GM23338 (cell line): ENCODE results near the gene AHDC1. TPM values are rescaled to one million over a fixed set of nuclear protein-coding genes. Genes with fewer than 3 reads are reported as not detected.

Source experiments
- ATAC-seq: fragments of 200-7000 bp; cut with Tn5 transposase; 3 replicates; pipeline ENCODE4 v1.9.1; 2020
- DNase-seq: peaks from one replicate; pipeline ENCODE4 v3.0.0-alpha.2; 2015; ENCODE audit warnings: low spot score
- H2AFZ ChIP-seq: fragments of 200-600 bp; sonication (generic); 2 replicates; pipeline ENCODE4 v1.8.0; 2016; ENCODE audit warnings: antibody characterized with exemption, mild to moderate bottlenecking, moderate library complexity
- H3F3A ChIP-seq: fragments of 200-600 bp; sonication (generic); replicated peaks from 2 replicates; pipeline ENCODE4 v1.8.0; 2017; ENCODE audit warnings: antibody characterized with exemption, mixed run types, low read depth
- H3K27ac ChIP-seq: fragments of 200-600 bp; sonication (generic); 2 replicates; pipeline ENCODE4 v1.6.1; 2016; ENCODE audit warnings: low read depth
- H3K27me3 ChIP-seq: fragments of 200-600 bp; sonication (generic); 2 replicates; pipeline ENCODE4 v1.8.0; 2016; ENCODE audit warnings: mild to moderate bottlenecking, mixed run types, moderate library complexity; ENCODE audit not compliant: insufficient read depth
- H3K36me3 ChIP-seq: fragments of 200-600 bp; sonication (generic); 2 replicates; pipeline ENCODE4 v1.8.0; 2016; ENCODE audit warnings: mild to moderate bottlenecking; ENCODE audit not compliant: insufficient read depth
- H3K4me1 ChIP-seq: fragments of 200-600 bp; sonication (generic); 2 replicates; pipeline ENCODE4 v1.8.0; 2016; ENCODE audit warnings: mild to moderate bottlenecking, moderate library complexity; ENCODE audit not compliant: insufficient read depth
- H3K4me2 ChIP-seq: fragments of 200-600 bp; sonication (generic); 2 replicates; pipeline ENCODE4 v1.7.1; 2017; ENCODE audit warnings: mixed run types
- H3K4me3 ChIP-seq: fragments of 200-600 bp; sonication (generic); 2 replicates; pipeline ENCODE4 v1.6.1; 2016; ENCODE audit warnings: mixed run types
- H3K79me2 ChIP-seq: fragments of 200-600 bp; sonication (generic); replicated peaks from 2 replicates; pipeline ENCODE4 v1.8.0; 2017; ENCODE audit warnings: mild to moderate bottlenecking; ENCODE audit not compliant: insufficient read depth
- H3K9me2 ChIP-seq: fragments of 200-600 bp; sonication (generic); 2 replicates; pipeline ENCODE4 v1.8.0; 2017; ENCODE audit not compliant: insufficient read depth
- H4K20me1 ChIP-seq: fragments of 200-600 bp; sonication (generic); replicated peaks from 2 replicates; pipeline ENCODE4 v1.8.0; 2017; ENCODE audit warnings: mild to moderate bottlenecking; ENCODE audit not compliant: insufficient read depth
- H3K27ac Mint-ChIP-seq: 2 replicates; pipeline ENCODE4 v1.8.0; 2020; ENCODE audit warnings: inconsistent platforms, mild to moderate bottlenecking, moderate library complexity, mixed read lengths
- H3K27me3 Mint-ChIP-seq: 3 replicates; pipeline ENCODE4 v1.8.0; 2022; ENCODE audit warnings: low read depth, mild to moderate bottlenecking, moderate library complexity, mixed read lengths, inconsistent platforms; ENCODE audit not compliant: insufficient read depth, poor library complexity
- H3K36me3 Mint-ChIP-seq: 3 replicates; pipeline ENCODE4 v1.8.0; 2021; ENCODE audit warnings: low read depth, mild to moderate bottlenecking, inconsistent platforms, moderate library complexity, mixed read lengths
- H3K4me1 Mint-ChIP-seq: 3 replicates; pipeline ENCODE4 v1.8.0; 2020; ENCODE audit warnings: mild to moderate bottlenecking, inconsistent platforms, mixed read lengths
- H3K4me3 Mint-ChIP-seq: 3 replicates; pipeline ENCODE4 v1.8.0; 2021; ENCODE audit warnings: moderate library complexity, mild to moderate bottlenecking, inconsistent platforms, mixed read lengths
- H3K9me3 Mint-ChIP-seq: 3 replicates; pipeline ENCODE4 v1.8.0; 2020; ENCODE audit warnings: moderate library complexity, mild to moderate bottlenecking, inconsistent platforms, mixed read lengths
- CREB1 ChIP-seq: fragments of 250-450 bp; sonication (Bioruptor Pico); IDR thresholded peaks from 2 replicates; pipeline ENCODE4 v1.5.0; 2020; ENCODE audit warnings: low read depth, mild to moderate bottlenecking, moderate library complexity
- CTCF ChIP-seq, 2 experiments: fragments of 200-600 bp in 1 of 2; sonication (generic) in 1 of 2; conservative IDR thresholded peaks; 2 replicates each; pipeline versions ENCODE4 v1.5.1 to v1.6.1; 2016 to 2017; ENCODE audit warnings: antibody characterized with exemption in 2 of 2, low read depth in 2 of 2, mild to moderate bottlenecking in 2 of 2, moderate library complexity in 1 of 2
- ETS1 ChIP-seq: IDR thresholded peaks from 2 replicates; pipeline ENCODE4 v1.6.1; 2016; ENCODE audit warnings: antibody characterized with exemption
- EZH2 ChIP-seq: fragments of 200-600 bp; sonication (generic); IDR thresholded peaks from one replicate; pipeline ENCODE4 v1.8.0; 2017; ENCODE audit warnings: antibody characterized with exemption, mild to moderate bottlenecking, low read depth; ENCODE audit not compliant: unreplicated experiment
- EZH2phosphoT487 ChIP-seq: fragments of 200-600 bp; sonication (generic); IDR thresholded peaks from one replicate; pipeline ENCODE4 v1.8.1; 2018; ENCODE audit warnings: antibody characterized with exemption; ENCODE audit not compliant: unreplicated experiment
- JUNB ChIP-seq: IDR thresholded peaks from one replicate; pipeline ENCODE4 v1.6.1; 2016; ENCODE audit warnings: antibody characterized with exemption; ENCODE audit not compliant: unreplicated experiment
- NANOG ChIP-seq: IDR thresholded peaks from 2 replicates; pipeline ENCODE4 v1.6.1; 2016; ENCODE audit warnings: antibody characterized with exemption, borderline replicate concordance
- POLR2AphosphoS5 ChIP-seq: IDR thresholded peaks from 2 replicates; pipeline ENCODE4 v1.6.1; 2016; ENCODE audit warnings: antibody characterized with exemption, low read depth
- REST ChIP-seq: IDR thresholded peaks from one replicate; pipeline ENCODE4 v1.6.1; 2018; ENCODE audit warnings: antibody characterized with exemption; ENCODE audit not compliant: unreplicated experiment
- STAT1 ChIP-seq: IDR thresholded peaks from one replicate; pipeline ENCODE4 v1.6.1; 2016; ENCODE audit warnings: antibody characterized with exemption; ENCODE audit not compliant: unreplicated experiment
- ZNF114 ChIP-seq: fragments of 250-450 bp; sonication (Bioruptor Pico); IDR thresholded peaks from 2 replicates; pipeline ENCODE4 v1.5.0; 2020; ENCODE audit warnings: mild to moderate bottlenecking, moderate library complexity
- ZNF331 ChIP-seq: fragments of 250-450 bp; sonication (Bioruptor Pico); IDR thresholded peaks from 2 replicates; pipeline ENCODE4 v1.5.0; 2020; ENCODE audit warnings: low read depth, mild to moderate bottlenecking, moderate library complexity
- ZNF462 ChIP-seq: fragments of 250-450 bp; sonication (Bioruptor Pico); IDR thresholded peaks from 2 replicates; pipeline ENCODE4 v1.5.0; 2020; ENCODE audit warnings: mild to moderate bottlenecking, moderate library complexity
- polyA plus RNA-seq: library from polyadenylated mRNA; unstranded; fragments of >200 nt; fragmentation: Nextera tagmentation; extraction: Ambion mirVana; gene quantifications from 2 replicates; pipeline ENCODE4 v1.2.1, GENCODE V29; 2016
- total RNA-seq: library from RNA; depleted of rRNA; stranded (reverse); fragments of >200 nt; shearing (Covaris generic); gene quantifications from 2 replicates; pipeline ENCODE4 v1.2.3, GENCODE V29; 2014

The AHDC1 gene
- total and polyA plus RNA-seq, 2 experiments from 2014 or later, result 8.3 to 22.2 TPM

- H3K4me1 ChIP-seq, result peaks cover 37% of the 10 kb centered on the region
- peak; percentile 1 for ATAC-seq
- peaks cover 35% of the 10 kb centered on the region for H3F3A ChIP-seq
- H3K4me3 ChIP-seq, result peak overlapping the region; percentile 78
- Mint-ChIP-seq H3K4me1 (peaks cover 63% of the 10 kb centered on the region), H3K36me3 (peaks cover 8% of the 10 kb centered on the region), H3K27ac (no peak overlapping the region), H3K9me3 (no peaks in the 10 kb centered on the region; the same call in 2 of the 3 replicates), H3K4me3 (peak overlapping the region; percentile 74), H3K27me3 (peaks cover 22% of the 10 kb centered on the region)
- H3K27me3 ChIP-seq, result peaks cover 7% of the 10 kb centered on the region; the same call in 1 of the 2 replicates
- H3K9me2 ChIP-seq, result no peaks in the 10 kb centered on the region
- no peaks in the 10 kb centered on the region for H4K20me1 ChIP-seq
- no peaks in the 10 kb centered on the region for H3K79me2 ChIP-seq
- H3K27ac ChIP-seq, result no peak overlapping the region
- H3K36me3 ChIP-seq, result no peaks in the 10 kb centered on the region
- peak overlapping the region; percentile 95 for H3K4me2 ChIP-seq
- peak overlapping the region; percentile 90; the same call in 1 of the 2 replicates for H2AFZ ChIP-seq
- TF ChIP-seq ZNF331 (no peak), EZH2 (no peak), EZH2phosphoT487 (no peak), ETS1 (no peak), JUNB (no peak), CREB1 (CRISPR knock-in tag) (no peak), NANOG (no peak), POLR2AphosphoS5 (no peak; the same call in 1 of the 2 replicates), CTCF (conservative IDR thresholded peaks at IDR 0.05; ENCODE audit: low read depth in 2 of 2) (no peak), REST (no peak), ZNF114 (CRISPR knock-in tag) (no peak), ZNF462 (no peak), STAT1 (no peak)
- peak; percentile 52 for DNase-seq
Measured at GRCh38 chr1:27528818-27529703, 74.9 kb downstream of the AHDC1 start.
